Activated CD8-positive, alpha-beta T cell treated with anti-CD3 and anti-CD28 coated beads for 36 hours (primary cell): ENCODE results near the gene COG2. TPM values are rescaled to one million over a fixed set of nuclear protein-coding genes. Genes with fewer than 3 reads are reported as not detected.

Experiments
- ATAC-seq: fragments of 200-7000 bp; cut with Tn5 transposase; one replicate; pipeline ENCODE4 v1.10.0; 2021; ENCODE audit warnings: mild to moderate bottlenecking, moderate library complexity
- CTCF ChIA-PET: fragments of 350-600 bp; sonication (Branson Sonifier 250); formaldehyde crosslinking; loops from one replicate; lab custom pipeline; 2021; ENCODE audit warnings: antibody characterized with exemption; lab: Charles Lee
- POLR2A ChIA-PET: fragments of 350-600 bp; sonication (Branson Sonifier 250); formaldehyde crosslinking; loops from one replicate; lab custom pipeline; 2021; ENCODE audit warnings: antibody characterized with exemption; lab: Charles Lee
- DNase-seq: peaks from one replicate; pipeline ENCODE4 v3.0.0-alpha.2; 2020
- H3K27ac Mint-ChIP-seq: one replicate; pipeline ENCODE4 v1.8.0; 2021; ENCODE audit warnings: mild to moderate bottlenecking, mixed read lengths
- H3K27me3 Mint-ChIP-seq: one replicate; pipeline ENCODE4 v1.8.0; 2021; ENCODE audit warnings: mixed read lengths
- H3K36me3 Mint-ChIP-seq: one replicate; pipeline ENCODE4 v1.8.0; 2021; ENCODE audit warnings: low read depth, mixed read lengths
- H3K4me1 Mint-ChIP-seq: one replicate; pipeline ENCODE4 v1.8.0; 2021; ENCODE audit warnings: low read depth, mixed read lengths
- H3K4me3 Mint-ChIP-seq: one replicate; pipeline ENCODE4 v1.8.0; 2021; ENCODE audit warnings: mild to moderate bottlenecking, moderate library complexity, mixed read lengths
- H3K9me3 Mint-ChIP-seq: one replicate; pipeline ENCODE4 v1.8.0; 2021; ENCODE audit warnings: mixed read lengths
- intact Hi-C: fragments of 100-400 bp; cut with micrococcal nuclease; formaldehyde crosslinking; loops from one replicate; pipeline ENCODE4 v1.10.0; 2022
- total RNA-seq, 2 experiments: library from RNA; stranded (reverse); gene quantifications; one replicate each; pipeline ENCODE4 v1.2.3, GENCODE V29; 2021
- TF ChIP-seq, protein P1 (sequence below): fragments of 200-600 bp; IDR thresholded peaks from one replicate; pipeline ENCODE4 v1.8.0; 2022; ENCODE audit warnings: antibody characterized with exemption, mild to moderate bottlenecking

Gene COG2
- total RNA-seq, 2 experiments from 2014 or later, result 26.1 to 27.6 TPM

DNA sequence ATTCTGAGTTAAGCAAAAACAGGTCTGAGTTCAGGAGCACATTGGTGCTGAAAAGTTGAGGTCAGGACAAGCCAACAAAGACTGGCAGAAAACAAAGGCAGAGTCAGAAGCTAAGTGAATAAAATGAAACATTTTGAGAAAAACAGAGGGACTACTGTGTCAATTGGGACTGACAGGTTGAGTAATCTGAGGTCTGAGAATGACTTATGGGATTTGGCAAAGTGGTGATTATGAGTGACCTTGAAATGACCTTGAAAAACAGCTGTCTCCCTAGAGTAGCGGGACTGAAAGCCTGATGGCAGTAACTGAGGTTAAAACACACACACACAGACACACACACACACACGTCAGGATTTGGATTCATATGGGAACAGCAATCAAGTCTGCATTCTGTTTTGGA is 8.8 kb upstream of the COG2 start:
- H3K9me3 Mint-ChIP-seq, result no peaks in the 10 kb centered on the region
- intact Hi-C loops, result no loop called here
- no peak overlapping the region for H3K27ac Mint-ChIP-seq
- H3K4me3 Mint-ChIP-seq, result no peak overlapping the region
- DNase-seq (no peak), ATAC-seq (no peak)
- no peaks in the 10 kb centered on the region for H3K36me3 Mint-ChIP-seq
- ChIA-PET POLR2A (no interaction called here), CTCF (no interaction called here)
- TF ChIP-seq, protein P1, sequence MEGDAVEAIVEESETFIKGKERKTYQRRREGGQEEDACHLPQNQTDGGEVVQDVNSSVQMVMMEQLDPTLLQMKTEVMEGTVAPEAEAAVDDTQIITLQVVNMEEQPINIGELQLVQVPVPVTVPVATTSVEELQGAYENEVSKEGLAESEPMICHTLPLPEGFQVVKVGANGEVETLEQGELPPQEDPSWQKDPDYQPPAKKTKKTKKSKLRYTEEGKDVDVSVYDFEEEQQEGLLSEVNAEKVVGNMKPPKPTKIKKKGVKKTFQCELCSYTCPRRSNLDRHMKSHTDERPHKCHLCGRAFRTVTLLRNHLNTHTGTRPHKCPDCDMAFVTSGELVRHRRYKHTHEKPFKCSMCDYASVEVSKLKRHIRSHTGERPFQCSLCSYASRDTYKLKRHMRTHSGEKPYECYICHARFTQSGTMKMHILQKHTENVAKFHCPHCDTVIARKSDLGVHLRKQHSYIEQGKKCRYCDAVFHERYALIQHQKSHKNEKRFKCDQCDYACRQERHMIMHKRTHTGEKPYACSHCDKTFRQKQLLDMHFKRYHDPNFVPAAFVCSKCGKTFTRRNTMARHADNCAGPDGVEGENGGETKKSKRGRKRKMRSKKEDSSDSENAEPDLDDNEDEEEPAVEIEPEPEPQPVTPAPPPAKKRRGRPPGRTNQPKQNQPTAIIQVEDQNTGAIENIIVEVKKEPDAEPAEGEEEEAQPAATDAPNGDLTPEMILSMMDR, result no peak
- H3K27me3 Mint-ChIP-seq, result peaks cover 9% of the 10 kb centered on the region
- peaks cover 3% of the 10 kb centered on the region for H3K4me1 Mint-ChIP-seq

DNA sequence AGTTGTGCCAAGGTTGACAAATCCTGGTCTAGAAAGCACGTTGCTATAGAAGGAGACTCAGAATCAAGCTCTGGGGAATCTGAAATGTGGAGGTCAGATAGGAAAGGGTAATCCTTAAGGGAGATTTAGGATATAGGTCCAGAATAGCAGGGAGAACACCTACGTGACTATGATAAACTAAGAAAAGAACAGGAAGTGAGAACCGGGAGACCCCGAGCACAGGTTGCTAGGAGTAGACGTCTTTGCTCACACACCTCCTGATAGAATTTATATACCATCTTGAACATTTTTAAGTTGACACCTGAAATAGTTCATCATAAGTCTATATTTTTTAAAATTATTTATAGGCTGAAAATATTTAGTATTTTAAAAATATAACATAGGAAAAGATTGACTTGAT is 7.9 kb upstream of the COG2 start:
- no peaks in the 10 kb centered on the region for H3K9me3 Mint-ChIP-seq
- DNase-seq, result no peak
- peaks cover 3% of the 10 kb centered on the region for H3K4me1 Mint-ChIP-seq
- H3K36me3 Mint-ChIP-seq, result no peaks in the 10 kb centered on the region
- peaks cover 12% of the 10 kb centered on the region for H3K27me3 Mint-ChIP-seq
- TF ChIP-seq, protein P1, result no peak
- ATAC-seq, result no peak
- ChIA-PET CTCF (no interaction called here), POLR2A (no interaction called here)
- H3K27ac Mint-ChIP-seq, result no peak overlapping the region
- intact Hi-C loops, result no loop called here
- H3K4me3 Mint-ChIP-seq, result no peak overlapping the region

DNA sequence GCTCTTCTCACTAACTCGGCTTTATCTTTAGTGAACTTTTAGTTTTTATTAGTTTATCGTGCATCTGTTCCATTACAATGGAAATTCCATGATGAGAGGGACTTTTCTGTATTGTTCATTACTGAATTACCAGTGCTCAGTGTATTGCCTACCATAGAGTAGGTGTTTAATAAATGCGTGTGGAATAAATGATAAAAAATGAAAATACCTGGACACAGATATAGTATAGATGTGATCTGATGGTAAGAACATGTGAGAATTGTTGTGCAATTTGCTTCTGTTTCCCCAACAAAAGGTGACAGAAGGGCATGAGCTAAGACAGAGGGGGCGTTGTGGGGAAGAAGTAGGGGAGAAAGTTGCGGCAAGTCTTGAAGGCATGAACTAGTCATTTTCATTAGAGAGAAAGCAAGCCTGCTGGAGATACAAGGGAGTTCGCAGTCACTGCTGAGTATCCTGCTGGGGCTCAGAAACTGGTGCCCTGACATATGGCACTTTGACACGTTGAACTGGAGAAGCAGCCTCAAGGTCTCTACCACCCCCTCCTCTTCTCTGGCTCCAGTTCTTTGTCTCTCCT is 5.6 kb upstream of the COG2 start:
- peaks cover 13% of the 10 kb centered on the region for H3K27me3 Mint-ChIP-seq
- no peak overlapping the region for H3K27ac Mint-ChIP-seq
- TF ChIP-seq, protein P1, result no peak
- no peak overlapping the region for H3K4me3 Mint-ChIP-seq
- DNase-seq (peak; percentile 22), ATAC-seq (peak; percentile 52)
- peaks cover 8% of the 10 kb centered on the region for H3K4me1 Mint-ChIP-seq
- H3K9me3 Mint-ChIP-seq, result no peaks in the 10 kb centered on the region
- no peaks in the 10 kb centered on the region for H3K36me3 Mint-ChIP-seq
- ChIA-PET POLR2A (no interaction called here), CTCF (no interaction called here)
- intact Hi-C loops, result no loop called here

DNA sequence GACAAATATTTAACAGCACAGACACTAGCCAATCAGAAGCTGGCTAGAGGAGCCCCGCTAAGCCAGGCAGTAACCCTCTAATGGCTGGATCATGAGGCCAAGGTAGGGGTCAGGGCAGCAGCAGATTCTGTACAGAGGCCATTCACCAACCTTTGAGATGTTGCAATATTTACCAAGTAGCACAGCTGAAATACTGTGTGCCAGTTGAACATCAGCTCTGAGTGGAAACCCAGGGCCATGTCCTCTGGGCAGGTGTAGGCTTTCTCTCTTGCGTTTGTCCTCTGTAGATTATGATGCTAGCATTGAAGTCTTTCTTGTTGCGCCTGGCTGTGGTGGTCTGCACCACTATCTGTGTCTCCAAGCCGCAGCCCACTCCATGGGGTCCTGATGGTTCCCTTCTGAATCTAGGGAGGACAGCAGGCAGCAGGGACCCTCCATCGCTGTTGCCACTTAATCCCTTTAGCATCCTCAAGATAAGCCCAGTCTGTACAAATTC is 2.5 kb upstream of the COG2 start:
- Mint-ChIP-seq H3K4me1 (peaks cover 27% of the 10 kb centered on the region), H3K9me3 (no peaks in the 10 kb centered on the region), H3K4me3 (no peak overlapping the region), H3K36me3 (no peaks in the 10 kb centered on the region), H3K27me3 (peaks cover 13% of the 10 kb centered on the region), H3K27ac (no peak overlapping the region)
- ChIA-PET POLR2A (no interaction called here), CTCF (interaction anchor here (1.3 kb wide), 1 partner anchor 11 kb away, joined by 4 read pairs; no protein-coding TSS in a partner anchor)
- intact Hi-C loops, result no loop called here
- TF ChIP-seq, protein P1, result no peak
- ATAC-seq (no peak), DNase-seq (no peak)

DNA sequence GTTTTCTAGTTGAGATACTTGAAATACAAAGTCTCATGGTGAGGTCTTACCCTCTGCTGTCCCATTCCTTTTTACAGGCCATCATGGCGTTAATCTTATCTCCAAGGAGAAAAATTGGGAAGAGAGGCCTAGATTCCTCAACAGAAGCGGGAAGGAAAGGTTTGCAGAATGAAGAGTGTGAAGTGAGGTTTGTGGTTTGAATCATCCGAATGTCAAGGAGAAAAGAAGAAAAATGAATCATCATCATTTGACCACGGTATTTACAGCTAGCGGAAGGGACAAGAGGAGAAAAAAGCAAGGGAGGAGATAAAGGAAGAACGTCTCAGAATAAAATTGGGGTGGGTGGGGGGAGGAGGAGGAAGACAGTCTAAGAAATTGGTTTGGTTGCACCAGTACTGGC is 935 bp upstream of the COG2 start:
- no peak for ATAC-seq
- Mint-ChIP-seq H3K4me1 (peaks cover 37% of the 10 kb centered on the region), H3K36me3 (peaks cover 5% of the 10 kb centered on the region), H3K27ac (no peak overlapping the region), H3K9me3 (no peaks in the 10 kb centered on the region), H3K27me3 (peaks cover 13% of the 10 kb centered on the region), H3K4me3 (peak overlapping the region; percentile 49)
- ChIA-PET POLR2A (interaction anchor here (1.0 kb wide), 1 partner anchor 9 kb away, joined by 4 read pairs; no protein-coding TSS in a partner anchor), CTCF (interaction anchor here (0.8 to 1.2 kb wide), 6 partner anchors 10 to 220 kb away, joined by 3 to 4 read pairs (median 3); no protein-coding TSS in a partner anchor)
- no peak for DNase-seq
- intact Hi-C loops, result no loop called here
- TF ChIP-seq, protein P1, result no peak
